Measurements from ENCODE around the gene THOP1. TPM values are rescaled to one million over a fixed set of nuclear protein-coding genes. Genes with fewer than 3 reads are reported as not detected.
A peak's percentile ranks its signal among the peaks of the same experiment; 100 is the strongest.

Gene THOP1
- total and polyA plus RNA-seq, 7 donors: 46.0 to 92.2 (median 59.0) TPM

- DNase-seq (peak in 1 of 2 donors; percentile 49), ATAC-seq (peak in 1 of 4 donors; percentile 9)
- H3K27me3 ChIP-seq (ENCODE audit: insufficient read depth in 3 of 3, low read length in 2 of 3): no peaks in the 10 kb centered on the region
- intact Hi-C loops (cut with DNase I): loop anchor here in 1 of 2 donors (5.0 kb wide), 1 partner anchor 108 kb away; no protein-coding TSS in a partner anchor
- peaks cover 0 to 66% of the 10 kb centered on the region in 2 donors for H3K36me3 ChIP-seq (ENCODE audit: insufficient read depth in 1 of 2, low read depth in 1 of 2)
- H3K4me3 ChIP-seq: no peak overlapping the region
- WGBS, 3 donors: 89 to 93% (median 90%) methylated on average over 42 to 43 of the region's 43 CpGs
- TF ChIP-seq CTCF (IDR thresholded peaks at IDR 0.05): no peak
- no peaks in the 10 kb centered on the region for H3K9me3 ChIP-seq
- H3K4me1 ChIP-seq: no peaks in the 10 kb centered on the region
- H3K27ac ChIP-seq: no peak overlapping the region
Observed at GRCh38 chr19:2754659-2755447, 30.4 kb upstream of the THOP1 start.

GRCh38 chr19:2755448-2755705 is 29.9 kb upstream of the THOP1 start:
- Histone ChIP-seq H3K4me3 (no peak overlapping the region), H3K4me1 (no peaks in the 10 kb centered on the region), H3K9me3 (no peaks in the 10 kb centered on the region), H3K27me3 (ENCODE audit: insufficient read depth in 3 of 3, low read length in 2 of 3) (no peaks in the 10 kb centered on the region), H3K36me3 (ENCODE audit: insufficient read depth in 1 of 2, low read depth in 1 of 2) (peaks cover 0 to 71% of the 10 kb centered on the region in 2 donors), H3K27ac (no peak overlapping the region)
- no peak for TF ChIP-seq CTCF (IDR thresholded peaks at IDR 0.05)
- WGBS, 3 donors: 84 to 92% (median 87%) methylated on average over 16 of the region's 16 CpGs
- no peak for ATAC-seq
- DNase-seq: peak in 1 of 2 donors; percentile 47
- intact Hi-C loops (cut with DNase I): no loop called here

GRCh38 chr19:2755811-2756210 is 29.5 kb upstream of the THOP1 start:
- intact Hi-C loops (cut with DNase I): no loop called here

GRCh38 chr19:2756477-2756876 is 28.8 kb upstream of the THOP1 start:
- Histone ChIP-seq H3K4me1 (no peaks in the 10 kb centered on the region), H3K4me3 (no peak overlapping the region), H3K27me3 (ENCODE audit: insufficient read depth in 3 of 3, low read length in 2 of 3) (no peaks in the 10 kb centered on the region), H3K27ac (no peak overlapping the region), H3K9me3 (no peaks in the 10 kb centered on the region), H3K36me3 (ENCODE audit: insufficient read depth in 1 of 2, low read depth in 1 of 2) (peaks cover 0 to 81% of the 10 kb centered on the region in 2 donors)
- no peak for TF ChIP-seq CTCF (IDR thresholded peaks at IDR 0.05)
- ATAC-seq (no peak), DNase-seq (no peak)
- WGBS, 3 donors: 78 to 84% (median 79%) methylated on average over 8 of the region's 8 CpGs
- intact Hi-C loops (cut with DNase I): no loop called here

More at GRCh38 chr19:2755811-2756210, 29.5 kb upstream of the THOP1 start:
- no peaks in the 10 kb centered on the region for H3K27me3 ChIP-seq (ENCODE audit: insufficient read depth in 3 of 3, low read length in 2 of 3)
- ATAC-seq: no peak
- H3K4me3 ChIP-seq: no peak overlapping the region
- no peak for TF ChIP-seq CTCF (IDR thresholded peaks at IDR 0.05)
- peak in 1 of 2 donors; percentile 49 for DNase-seq
- H3K27ac ChIP-seq: no peak overlapping the region
- 90 to 94% (median 93%) methylated on average over 16 of the region's 16 CpGs for WGBS, 3 donors
- no peaks in the 10 kb centered on the region for H3K4me1 ChIP-seq
- peaks cover 0 to 75% of the 10 kb centered on the region in 2 donors for H3K36me3 ChIP-seq (ENCODE audit: insufficient read depth in 1 of 2, low read depth in 1 of 2)
- no peaks in the 10 kb centered on the region for H3K9me3 ChIP-seq
